Endothelial cell of umbilical vein (primary cell): ENCODE results near the gene STAB1. TPM values are rescaled to one million over a fixed set of nuclear protein-coding genes. Genes with fewer than 3 reads are reported as not detected.
A peak's percentile ranks its signal among the peaks of the same experiment; 100 is the strongest.

Experiments
- BruUV-seq: library from RNA; stranded (reverse); fragments of 400-500 nt; replicated peaks from 2 replicates; lab custom pipeline; 2021; lab: Mats Ljungman, UMichigan
- CTCF ChIA-PET: fragments of 300-600, 350-600 bp; sonication (Branson Sonifier 250); formaldehyde crosslinking; loops from one replicate; lab custom pipeline; 2021; ENCODE audit warnings: antibody characterized with exemption, inconsistent platforms; lab: Charles Lee
- POLR2A ChIA-PET: fragments of 300-600, 350-600 bp; sonication (Branson Sonifier 250); formaldehyde crosslinking; loops from one replicate; lab custom pipeline; 2021; ENCODE audit warnings: antibody characterized with exemption, inconsistent platforms; lab: Charles Lee
- DNase-seq: peaks from one replicate; pipeline ENCODE4 v3.0.0-alpha.2; 2011; ENCODE audit warnings: low read depth, low spot score
- FAIRE-seq: peaks from 2 replicates; lab custom pipeline; 2011; peaks lifted over from hg19 to GRCh38; lab: Jason Lieb, UNC
- H2AFZ ChIP-seq: 2 replicates; pipeline ENCODE4 v1.6.0; 2012; ENCODE audit warnings: low read depth, low read length, control low read depth, inconsistent platforms
- H3K27ac ChIP-seq: 2 replicates; pipeline ENCODE4 v1.5.1; 2011; ENCODE audit warnings: low read depth, mild to moderate bottlenecking, control low read depth, low read length, moderate library complexity; ENCODE audit not compliant: insufficient read depth
- H3K27me3 ChIP-seq, 2 experiments: 2 replicates each; pipeline versions ENCODE4 v1.6.0 to v1.6.1; 2011; ENCODE audit warnings: low read length in 2 of 2, mixed read lengths in 1 of 2; ENCODE audit not compliant: control insufficient read depth in 2 of 2, insufficient read depth in 2 of 2
- H3K36me3 ChIP-seq, 2 experiments: 2 replicates in 1 of 2; 3 replicates in 1 of 2; pipeline ENCODE4 v1.5.1; 2011; ENCODE audit warnings: low read length in 2 of 2, mild to moderate bottlenecking in 1 of 2, moderate library complexity in 1 of 2; ENCODE audit not compliant: control insufficient read depth in 2 of 2, insufficient read depth in 2 of 2; ENCODE audit errors: extremely low read depth in 1 of 2
- H3K4me1 ChIP-seq: 3 replicates; pipeline ENCODE4 v1.5.1; 2011; ENCODE audit warnings: mild to moderate bottlenecking, low read length; ENCODE audit not compliant: control insufficient read depth, insufficient read depth; ENCODE audit errors: extremely low read depth
- H3K4me2 ChIP-seq: 2 replicates; pipeline ENCODE4 v1.6.1; 2011; ENCODE audit warnings: low read length, control low read depth, mixed read lengths; ENCODE audit not compliant: insufficient read depth
- H3K4me3 ChIP-seq, 3 experiments: fragments of 200-600 bp in 1 of 3; sonication (generic), shearing (Covaris generic) in 1 of 3; replicated peaks in 1 of 3; 2 replicates each; pipeline ENCODE4 v1.5.1; 2011 to 2016; ENCODE audit warnings: control low read depth in 3 of 3, low read length in 3 of 3, mild to moderate bottlenecking in 2 of 3, inconsistent platforms in 1 of 3, low read depth in 1 of 3, moderate library complexity in 1 of 3; ENCODE audit not compliant: insufficient read depth in 1 of 3
- H3K79me2 ChIP-seq: 2 replicates; pipeline ENCODE4 v1.6.0; 2012; ENCODE audit warnings: low read length, inconsistent platforms; ENCODE audit not compliant: control insufficient read depth, insufficient read depth
- H3K9ac ChIP-seq: replicated peaks from 2 replicates; pipeline ENCODE3; 2011; ENCODE audit warnings: low read length, control low read depth; ENCODE audit not compliant: insufficient read depth; ENCODE audit errors: extremely low read depth
- H3K9me1 ChIP-seq: replicated peaks from 3 replicates; pipeline ENCODE4 v1.6.0; 2011; ENCODE audit warnings: mild to moderate bottlenecking, low read length; ENCODE audit not compliant: control insufficient read depth, insufficient read depth; ENCODE audit errors: extremely low read depth
- H3K9me3 ChIP-seq: replicated peaks from 2 replicates; pipeline ENCODE4 v1.5.1; 2012; ENCODE audit warnings: low read length, inconsistent platforms; ENCODE audit not compliant: control insufficient read depth, insufficient read depth
- H4K20me1 ChIP-seq: replicated peaks from 2 replicates; pipeline ENCODE3; 2011; ENCODE audit warnings: mild to moderate bottlenecking, low read length; ENCODE audit not compliant: control insufficient read depth, insufficient read depth; ENCODE audit errors: extremely low read depth
- CTCF ChIP-seq, 2 donors: IDR thresholded peaks; 1 replicate in 1 of 2; 2 replicates in 1 of 2; pipeline ENCODE4 v1.5.1; 2011; ENCODE audit warnings: low read length in 2 of 2, mild to moderate bottlenecking in 2 of 2, moderate library complexity in 2 of 2, control low read depth in 1 of 2, inconsistent platforms in 1 of 2, low read depth in 1 of 2; ENCODE audit not compliant: insufficient read depth in 1 of 2; ENCODE audit errors: extremely low read depth in 1 of 2
- FOS ChIP-seq: IDR thresholded peaks from 2 replicates; pipeline ENCODE4 v1.6.1; 2011; ENCODE audit warnings: mild to moderate bottlenecking, low read length, moderate library complexity, borderline replicate concordance; ENCODE audit not compliant: insufficient read depth
- GATA2 ChIP-seq: IDR thresholded peaks from 2 replicates; pipeline ENCODE4 v1.7.0; 2011; ENCODE audit warnings: low read depth, mild to moderate bottlenecking, moderate library complexity, mixed read lengths, low read length; ENCODE audit not compliant: insufficient read length, insufficient read depth
- MYC ChIP-seq: IDR thresholded peaks from one replicate; pipeline ENCODE4 v1.6.1; 2011; ENCODE audit warnings: mild to moderate bottlenecking, low read depth, low read length
- POLR2A ChIP-seq: IDR thresholded peaks from 2 replicates; pipeline ENCODE4 v1.6.1; 2012; ENCODE audit warnings: low read depth, mild to moderate bottlenecking, control low read depth, low read length
- POLR2AphosphoS5 ChIP-seq: IDR thresholded peaks from 2 replicates; pipeline ENCODE4 v1.6.1; 2012; ENCODE audit warnings: low read depth, mild to moderate bottlenecking, control low read depth, low read length, moderate library complexity; ENCODE audit not compliant: insufficient read depth
- dilution Hi-C: fragments of 300-500 bp; cut with MboI; formaldehyde crosslinking; loops from one replicate; pipeline ENCODE4 v1.15.0; 2019; ENCODE audit warnings: low sequenced_read_pairs; ENCODE audit not compliant: extremely low pct_ligation_motif_present
- intact Hi-C: fragments of 100-400 bp; cut with micrococcal nuclease; formaldehyde crosslinking; loops from one replicate; pipeline ENCODE4 v1.10.0; 2022
- polyA plus RNA-seq, 4 experiments: library from polyadenylated mRNA; depleted of rRNA in 3 of 4; stranded (reverse) in 3 of 4; unstranded in 1 of 4; fragments of >200 nt; gene quantifications; 2 replicates each; pipeline versions ENCODE4 v1.2.1 to v1.2.3, GENCODE V29; 2011 to 2012; ENCODE audit warnings: missing spikeins in 1 of 4
- total RNA-seq: library from RNA; stranded (reverse); gene quantifications from 2 replicates; pipeline ENCODE4 v1.2.3, GENCODE V29; 2021
- TF ChIP-seq, protein P1 (sequence below): IDR thresholded peaks from 2 replicates; pipeline ENCODE4 v1.6.1; 2011; ENCODE audit not compliant: insufficient read depth, insufficient read length

The STAB1 gene
- total and polyA plus RNA-seq, 2 donors (not counting 3 experiments of a cell fraction or from before 2014, with no cell fraction given): 369 TPM

GRCh38 chr3:52532838-52533622, 37.9 kb downstream of the STAB1 start:
- no TSS peak for BruUV-seq
- DNase-seq (no peak), FAIRE-seq (no peak)
- Histone ChIP-seq H3K9me3 (no peaks in the 10 kb centered on the region), H3K9ac (peak overlapping the region; percentile 95), H3K79me2 (peaks cover 54% of the 10 kb centered on the region), H3K4me2 (peak overlapping the region; percentile 79), H2AFZ (no peak overlapping the region), H3K27me3 (no peaks in the 10 kb centered on the region), H3K9me1 (no peaks in the 10 kb centered on the region), H4K20me1 (no peaks in the 10 kb centered on the region), H3K27ac (peak overlapping the region; percentile 92), H3K36me3 (peaks cover 0 to 11% of the 10 kb centered on the region in 2 experiments), H3K4me3 (peak overlapping the region; percentile 34 to 90 (median 71)), H3K4me1 (peaks cover 52% of the 10 kb centered on the region)
- TF ChIP-seq POLR2A (peak; percentile 2), MYC (no peak)
- POLR2A ChIA-PET: interaction anchor here (1.1 kb wide), 1 partner anchor 42 kb away, joined by 3 read pairs; no protein-coding TSS in a partner anchor
- intact Hi-C loops: loop anchor here (1.0 kb wide), 2 partner anchors 38 to 61 kb away; partner anchors contain the start of gene STAB1
- CTCF ChIA-PET: interaction anchor here (0.7 to 1.2 kb wide), 3 partner anchors 35 to 60 kb away, joined by 3 to 5 read pairs (median 3); partner anchors contain the start of gene STAB1
- dilution Hi-C loops: no loop called here

- H3K4me3 ChIP-seq: peak within 1 kb of the TSS; percentile 34 to 90 (median 71)
- peaks cover 0 to 5% of the 10 kb centered on the region in 2 experiments for H3K36me3 ChIP-seq
- FAIRE-seq (peak; percentile 62), DNase-seq (peak; percentile 58)
- intact Hi-C loops: no loop called here
- H3K79me2 ChIP-seq: peaks cover 59% of the 10 kb centered on the region
- POLR2A ChIA-PET: interaction anchor here (1.1 kb wide), 1 partner anchor 43 kb away, joined by 3 read pairs; no protein-coding TSS in a partner anchor
- no peaks in the 10 kb centered on the region for H3K9me3 ChIP-seq
- H3K9ac ChIP-seq: peak within 1 kb of the TSS; percentile 95
- H4K20me1 ChIP-seq: no peaks in the 10 kb centered on the region
- TF ChIP-seq, protein P1, sequence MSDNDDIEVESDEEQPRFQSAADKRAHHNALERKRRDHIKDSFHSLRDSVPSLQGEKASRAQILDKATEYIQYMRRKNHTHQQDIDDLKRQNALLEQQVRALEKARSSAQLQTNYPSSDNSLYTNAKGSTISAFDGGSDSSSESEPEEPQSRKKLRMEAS: no peak
- TF ChIP-seq POLR2A (peak; percentile 52), GATA2 (no peak), FOS (no peak), POLR2AphosphoS5 (peak; percentile 36), CTCF (IDR thresholded peaks at IDR 0.05; ENCODE audit: extremely low read depth in 1 of 2, insufficient read depth in 1 of 2, low read depth in 1 of 2, low read length in 2 of 2) (peak in 1 of 2 donors; percentile 21)
- no TSS peak for BruUV-seq
- no peak within 1 kb of the TSS for H2AFZ ChIP-seq
- peak within 1 kb of the TSS; percentile 92 for H3K27ac ChIP-seq
- H3K4me2 ChIP-seq: peak within 1 kb of the TSS; percentile 79
- CTCF ChIA-PET: no interaction called here
- H3K9me1 ChIP-seq: no peaks in the 10 kb centered on the region
- peaks cover 57% of the 10 kb centered on the region for H3K4me1 ChIP-seq
- H3K27me3 ChIP-seq: no peaks in the 10 kb centered on the region
- dilution Hi-C loops: no loop called here
Measured at GRCh38 chr3:52533623-52534280, 38.6 kb downstream of the STAB1 start, which contains the start of gene NT5DC2. TSS of gene NT5DC2 (minus strand) at chr3:52533857. CDS start at chr3:52533737, 120 bp downstream.
